Nephron (organoid): ENCODE measurements around the gene GMPR.

Source experiments
- H3K27ac Mint-ChIP-seq, 3 experiments: 2 replicates each; pipeline ENCODE4 v1.8.0; 2020; ENCODE audit warnings: mixed read lengths in 3 of 3, mild to moderate bottlenecking in 2 of 3, moderate library complexity in 1 of 3
- H3K27me3 Mint-ChIP-seq: 2 replicates; pipeline ENCODE4 v1.8.0; 2021; ENCODE audit warnings: low read depth, mild to moderate bottlenecking, moderate library complexity, mixed read lengths
- H3K36me3 Mint-ChIP-seq: 2 replicates; pipeline ENCODE4 v1.8.0; 2020; ENCODE audit warnings: low read depth, mixed read lengths
- H3K4me1 Mint-ChIP-seq: 2 replicates; pipeline ENCODE4 v1.8.0; 2020; ENCODE audit warnings: mixed read lengths
- H3K4me3 Mint-ChIP-seq, 3 experiments: 2 replicates each; pipeline ENCODE4 v1.8.0; 2020; ENCODE audit warnings: mild to moderate bottlenecking in 3 of 3, mixed read lengths in 3 of 3, moderate library complexity in 2 of 3
- H3K9me3 Mint-ChIP-seq: 2 replicates; pipeline ENCODE4 v1.8.0; 2020; ENCODE audit warnings: mixed read lengths
- TF ChIP-seq, protein P1 (sequence below), 3 experiments: fragments of 200-600 bp; sonication (generic); IDR thresholded peaks; one replicate each; pipeline ENCODE4 v1.5.0; 2021; ENCODE audit warnings: antibody characterized with exemption in 3 of 3; ENCODE audit not compliant: unreplicated experiment in 3 of 3

GMPR gene

GRCh38 chr6:16238057-16238962 lies at the start of gene GMPR:
Gene GMPR (plus strand): TSS chr6:16238587. CDS start chr6:16238694, 107 bp downstream.
- peaks cover 26% of the 10 kb centered on the region for H3K27me3 Mint-ChIP-seq
- peak within 1 kb of the TSS; percentile 36 to 52 (median 37) for H3K27ac Mint-ChIP-seq
- no peaks in the 10 kb centered on the region for H3K9me3 Mint-ChIP-seq
- H3K36me3 Mint-ChIP-seq: no peaks in the 10 kb centered on the region
- H3K4me1 Mint-ChIP-seq: peaks cover 56% of the 10 kb centered on the region
- TF ChIP-seq, protein P1, sequence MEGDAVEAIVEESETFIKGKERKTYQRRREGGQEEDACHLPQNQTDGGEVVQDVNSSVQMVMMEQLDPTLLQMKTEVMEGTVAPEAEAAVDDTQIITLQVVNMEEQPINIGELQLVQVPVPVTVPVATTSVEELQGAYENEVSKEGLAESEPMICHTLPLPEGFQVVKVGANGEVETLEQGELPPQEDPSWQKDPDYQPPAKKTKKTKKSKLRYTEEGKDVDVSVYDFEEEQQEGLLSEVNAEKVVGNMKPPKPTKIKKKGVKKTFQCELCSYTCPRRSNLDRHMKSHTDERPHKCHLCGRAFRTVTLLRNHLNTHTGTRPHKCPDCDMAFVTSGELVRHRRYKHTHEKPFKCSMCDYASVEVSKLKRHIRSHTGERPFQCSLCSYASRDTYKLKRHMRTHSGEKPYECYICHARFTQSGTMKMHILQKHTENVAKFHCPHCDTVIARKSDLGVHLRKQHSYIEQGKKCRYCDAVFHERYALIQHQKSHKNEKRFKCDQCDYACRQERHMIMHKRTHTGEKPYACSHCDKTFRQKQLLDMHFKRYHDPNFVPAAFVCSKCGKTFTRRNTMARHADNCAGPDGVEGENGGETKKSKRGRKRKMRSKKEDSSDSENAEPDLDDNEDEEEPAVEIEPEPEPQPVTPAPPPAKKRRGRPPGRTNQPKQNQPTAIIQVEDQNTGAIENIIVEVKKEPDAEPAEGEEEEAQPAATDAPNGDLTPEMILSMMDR (IDR thresholded peaks at IDR 0.05; ENCODE audit: unreplicated experiment in 3 of 3): no peak
- peak within 1 kb of the TSS; percentile 80 to 93 (median 91) for H3K4me3 Mint-ChIP-seq

- TF ChIP-seq, protein P1 (IDR thresholded peaks at IDR 0.05; ENCODE audit: unreplicated experiment in 3 of 3): no peak
- Mint-ChIP-seq H3K27me3 (no peaks in the 10 kb centered on the region), H3K27ac (peak overlapping the region; percentile 16 to 41 (median 28)), H3K9me3 (no peaks in the 10 kb centered on the region), H3K4me1 (peaks cover 12% of the 10 kb centered on the region), H3K36me3 (no peaks in the 10 kb centered on the region), H3K4me3 (no peak overlapping the region)
Observed at GRCh38 chr6:16190214-16190613, 48.2 kb upstream of the GMPR start.

DNA sequence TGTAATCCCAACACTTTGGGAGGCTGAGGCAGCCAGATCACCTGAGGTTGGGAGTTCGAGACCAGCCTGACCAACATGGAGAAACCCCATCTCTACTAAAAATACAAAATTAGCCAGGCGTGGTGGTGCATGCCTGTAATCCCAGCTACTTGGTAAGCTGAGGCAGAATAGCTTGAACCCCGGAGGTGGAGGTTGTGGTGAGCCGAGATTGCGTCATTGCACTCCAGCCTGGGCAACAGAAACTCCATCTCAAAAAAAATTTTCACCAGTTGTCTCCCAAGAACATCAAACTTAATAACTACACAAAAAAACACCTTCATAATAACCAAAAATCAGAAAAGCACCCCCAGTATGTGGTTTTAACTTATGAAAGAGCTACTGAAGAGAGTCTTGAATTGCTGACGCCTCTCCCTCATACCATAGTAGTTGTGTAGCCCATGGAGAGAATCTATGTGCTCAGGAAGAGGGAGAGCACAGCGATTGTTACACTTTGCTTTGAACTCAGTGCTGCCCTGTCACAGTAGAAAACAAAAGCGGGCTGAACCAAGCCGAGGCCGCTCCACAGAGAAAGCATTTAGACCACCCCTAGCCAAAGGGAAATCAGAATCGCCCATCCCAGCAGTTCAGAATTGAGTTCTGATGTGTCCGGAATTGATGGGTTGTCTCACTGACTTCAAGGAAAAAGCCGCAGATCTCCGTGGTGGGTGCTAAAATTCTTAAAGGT lies 42.0 kb upstream of the GMPR start:
- H3K27me3 Mint-ChIP-seq: peaks cover 9% of the 10 kb centered on the region
- TF ChIP-seq, protein P1 (IDR thresholded peaks at IDR 0.05; ENCODE audit: unreplicated experiment in 3 of 3): no peak
- peak overlapping the region in 1 of 3 experiments; percentile 5 for H3K27ac Mint-ChIP-seq
- no peak overlapping the region for H3K4me3 Mint-ChIP-seq
- no peaks in the 10 kb centered on the region for H3K9me3 Mint-ChIP-seq
- H3K36me3 Mint-ChIP-seq: no peaks in the 10 kb centered on the region
- H3K4me1 Mint-ChIP-seq: peaks cover 23% of the 10 kb centered on the region

DNA sequence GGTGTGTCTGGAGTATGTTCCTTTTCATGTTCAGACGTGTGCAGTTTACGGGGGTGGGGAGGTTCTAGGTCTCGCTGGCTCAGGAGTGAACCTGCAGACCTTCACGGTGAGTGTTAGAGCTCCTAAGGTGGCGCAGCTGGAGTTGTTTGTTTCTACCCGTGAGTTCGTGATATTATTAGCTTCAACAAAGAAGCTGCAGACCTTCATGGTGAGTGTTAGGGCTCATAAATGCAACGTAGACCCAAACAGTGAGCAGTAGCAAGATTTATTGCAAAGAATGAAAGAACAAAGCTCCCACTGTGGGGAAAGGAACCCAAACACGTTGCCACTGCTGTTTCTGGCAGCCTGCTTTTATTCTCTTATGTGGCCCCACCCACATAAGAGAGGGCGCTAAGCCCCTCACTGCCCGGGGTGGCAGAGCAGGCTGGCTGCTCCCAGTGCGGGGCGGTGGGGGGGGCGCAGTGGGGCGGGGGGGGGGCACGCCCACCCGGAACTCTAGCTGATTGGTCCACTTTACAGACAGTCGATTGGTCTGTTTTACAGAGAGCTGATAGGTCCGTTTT lies 41.3 kb upstream of the GMPR start:
- TF ChIP-seq, protein P1 (IDR thresholded peaks at IDR 0.05; ENCODE audit: unreplicated experiment in 3 of 3): no peak
- Mint-ChIP-seq H3K9me3 (no peaks in the 10 kb centered on the region), H3K4me1 (peaks cover 28% of the 10 kb centered on the region), H3K27me3 (peaks cover 9% of the 10 kb centered on the region), H3K27ac (no peak overlapping the region), H3K4me3 (no peak overlapping the region), H3K36me3 (no peaks in the 10 kb centered on the region)

DNA sequence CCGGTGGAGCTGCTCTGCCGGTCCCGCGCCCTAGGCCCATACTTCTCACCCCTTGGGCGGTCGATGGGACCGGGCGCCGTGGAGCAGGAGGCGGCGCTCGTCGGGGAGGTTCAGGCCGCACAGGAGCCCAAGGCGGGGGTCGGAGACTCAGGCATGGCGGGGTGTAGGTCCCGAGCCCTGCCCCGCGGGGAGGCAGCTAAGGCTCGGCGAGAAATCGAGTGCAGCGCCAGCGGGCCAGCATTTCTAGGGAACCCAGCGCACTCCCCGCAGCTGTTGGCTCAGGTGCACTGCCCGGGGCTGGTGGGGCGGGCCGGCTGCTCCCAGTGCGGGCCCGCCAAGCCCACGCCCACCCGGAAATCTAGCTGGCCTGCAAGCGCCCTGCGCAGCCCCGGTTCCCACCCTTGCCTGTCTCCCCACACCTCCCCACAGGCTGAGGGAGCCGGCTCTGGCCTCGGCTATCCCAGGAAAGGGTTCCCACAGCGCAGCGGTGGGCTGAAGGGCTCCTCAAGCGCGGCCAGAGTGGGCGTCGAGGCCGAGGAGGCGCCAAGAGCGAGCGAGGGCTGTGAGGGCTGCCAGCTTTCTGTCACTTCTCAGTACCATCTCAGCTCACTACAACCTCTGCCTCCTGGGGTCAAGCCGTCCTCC lies 40.2 kb upstream of the GMPR start:
- no peaks in the 10 kb centered on the region for H3K9me3 Mint-ChIP-seq
- peaks cover 9% of the 10 kb centered on the region for H3K27me3 Mint-ChIP-seq
- no peaks in the 10 kb centered on the region for H3K36me3 Mint-ChIP-seq
- H3K4me1 Mint-ChIP-seq: peaks cover 28% of the 10 kb centered on the region
- TF ChIP-seq, protein P1 (IDR thresholded peaks at IDR 0.05; ENCODE audit: unreplicated experiment in 3 of 3): no peak
- no peak overlapping the region for H3K27ac Mint-ChIP-seq
- H3K4me3 Mint-ChIP-seq: no peak overlapping the region
